ENCODE data around the gene OR5K1.

Gene OR5K1

GRCh38 chr3:98513091-98513511 lies 50.1 kb downstream of the OR5K1 start:
- 96% methylated on average over 4 of the region's 4 CpGs for whole genome bisulfite sequencing (ENCODE audit: insufficient coverage)
- Histone ChIP-seq H3K27ac (ENCODE audit: insufficient read depth in 1 of 2, low read depth in 1 of 2, low read length in 2 of 2, poor library complexity in 1 of 2, severe bottlenecking in 2 of 2) (no peak overlapping the region), H3K4me3 (ENCODE audit: control insufficient read depth in 1 of 7, extremely low read depth in 1 of 7, insufficient read depth in 4 of 7, low read depth in 2 of 7, low read length in 6 of 7) (no peak overlapping the region), H3K9me3 (ENCODE audit: control extremely low read depth in 1 of 5, control insufficient read depth in 4 of 5, insufficient read depth in 2 of 5, low read depth in 1 of 5, low read length in 4 of 5) (no peaks in the 10 kb centered on the region), H3K27me3 (replicated peaks in 2 of 5; ENCODE audit: control insufficient read depth in 4 of 5, insufficient read depth in 5 of 5, low read length in 4 of 5) (no peaks in the 10 kb centered on the region), H3K36me3 (ENCODE audit: control insufficient read depth in 4 of 4, insufficient read depth in 4 of 4, low read length in 3 of 4) (peaks cover 8 to 31% (median 22%) of the 10 kb centered on the region in 4 experiments), H3K4me1 (ENCODE audit: control extremely low read depth in 1 of 4, control insufficient read depth in 4 of 4, insufficient read depth in 4 of 4, low read length in 3 of 4) (no peaks in the 10 kb centered on the region)
- ChIA-PET POLR2A (interaction anchor here (0.5 kb wide), 1 partner anchor 23 kb away, joined by 3 read pairs; no protein-coding TSS in a partner anchor), CTCF (no interaction called here)
- DNase-seq, result peak in 2 of 3 donors; percentile 7 to 9

DNA sequence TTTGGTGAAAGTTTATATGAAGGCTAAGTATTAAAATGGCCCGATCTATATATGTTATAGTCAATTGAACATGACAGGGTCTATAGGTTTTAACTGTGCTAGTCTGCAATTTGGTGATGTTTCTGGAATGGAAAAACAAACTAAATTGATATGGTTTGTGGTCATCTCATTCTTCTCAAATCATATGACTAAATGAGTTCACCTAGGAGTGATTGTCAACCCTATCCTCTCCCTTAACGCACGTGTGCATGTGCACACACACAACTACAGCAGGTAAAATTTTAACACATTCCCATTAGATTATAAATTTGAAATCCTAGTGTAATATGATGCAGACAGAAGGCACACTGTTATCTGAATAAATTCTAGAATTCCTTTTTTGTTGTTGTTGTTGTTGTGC lies 50.7 kb downstream of the OR5K1 start:
- Histone ChIP-seq H3K27ac (ENCODE audit: insufficient read depth in 1 of 2, low read depth in 1 of 2, low read length in 2 of 2, poor library complexity in 1 of 2, severe bottlenecking in 2 of 2) (no peak overlapping the region), H3K4me3 (ENCODE audit: control insufficient read depth in 1 of 7, extremely low read depth in 1 of 7, insufficient read depth in 4 of 7, low read depth in 2 of 7, low read length in 6 of 7) (no peak overlapping the region), H3K9me3 (ENCODE audit: control extremely low read depth in 1 of 5, control insufficient read depth in 4 of 5, insufficient read depth in 2 of 5, low read depth in 1 of 5, low read length in 4 of 5) (no peaks in the 10 kb centered on the region), H3K27me3 (replicated peaks in 2 of 5; ENCODE audit: control insufficient read depth in 4 of 5, insufficient read depth in 5 of 5, low read length in 4 of 5) (no peaks in the 10 kb centered on the region), H3K4me1 (ENCODE audit: control extremely low read depth in 1 of 4, control insufficient read depth in 4 of 4, insufficient read depth in 4 of 4, low read length in 3 of 4) (no peaks in the 10 kb centered on the region), H3K36me3 (ENCODE audit: control insufficient read depth in 4 of 4, insufficient read depth in 4 of 4, low read length in 3 of 4) (peaks cover 9 to 37% (median 25%) of the 10 kb centered on the region in 4 experiments)
- DNase-seq, result no peak
- WGBS (ENCODE audit: insufficient coverage), result 91% methylated on average over 1 of the region's 3 CpGs
- ChIA-PET POLR2A (interaction anchor here (0.5 kb wide), 1 partner anchor 24 kb away, joined by 3 read pairs; no protein-coding TSS in a partner anchor), CTCF (no interaction called here)

DNA sequence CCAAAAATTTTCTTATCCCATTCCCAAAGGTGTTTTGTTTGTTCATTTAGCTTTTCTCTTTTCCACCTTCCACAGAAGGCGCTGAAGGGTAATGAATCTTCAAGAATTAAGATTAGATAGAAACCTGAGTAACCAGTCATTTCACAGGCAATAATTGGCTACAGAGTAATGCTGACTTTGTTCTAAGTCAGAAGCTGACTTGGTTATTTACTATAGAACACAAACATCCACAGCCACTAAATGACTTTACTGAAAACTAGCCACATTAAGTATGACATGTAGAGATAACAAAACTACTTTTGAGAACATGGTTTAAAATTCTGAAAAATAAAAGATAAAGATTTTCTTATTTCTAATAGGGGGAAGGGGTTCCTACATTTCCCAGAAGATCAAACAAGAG lies 51.9 kb downstream of the OR5K1 start:
- Histone ChIP-seq H3K4me1 (ENCODE audit: control extremely low read depth in 1 of 4, control insufficient read depth in 4 of 4, insufficient read depth in 4 of 4, low read length in 3 of 4) (peaks cover 0 to 3% (median 0%) of the 10 kb centered on the region in 4 experiments), H3K9me3 (ENCODE audit: control extremely low read depth in 1 of 5, control insufficient read depth in 4 of 5, insufficient read depth in 2 of 5, low read depth in 1 of 5, low read length in 4 of 5) (no peaks in the 10 kb centered on the region), H3K27me3 (replicated peaks in 2 of 5; ENCODE audit: control insufficient read depth in 4 of 5, insufficient read depth in 5 of 5, low read length in 4 of 5) (no peaks in the 10 kb centered on the region), H3K4me3 (ENCODE audit: control insufficient read depth in 1 of 7, extremely low read depth in 1 of 7, insufficient read depth in 4 of 7, low read depth in 2 of 7, low read length in 6 of 7) (no peak overlapping the region), H3K27ac (ENCODE audit: insufficient read depth in 1 of 2, low read depth in 1 of 2, low read length in 2 of 2, poor library complexity in 1 of 2, severe bottlenecking in 2 of 2) (no peak overlapping the region), H3K36me3 (ENCODE audit: control insufficient read depth in 4 of 4, insufficient read depth in 4 of 4, low read length in 3 of 4) (peaks cover 13 to 49% (median 33%) of the 10 kb centered on the region in 4 experiments)
- DNase-seq, result no peak
- POLR2A ChIA-PET, result no interaction called here
- CTCF ChIA-PET, result no interaction called here
- 100% methylated on average over 1 of the region's 1 CpG for WGBS (ENCODE audit: insufficient coverage)

- Histone ChIP-seq H3K27ac (ENCODE audit: insufficient read depth in 1 of 2, low read depth in 1 of 2, low read length in 2 of 2, poor library complexity in 1 of 2, severe bottlenecking in 2 of 2) (no peak overlapping the region), H3K4me3 (ENCODE audit: control insufficient read depth in 1 of 7, extremely low read depth in 1 of 7, insufficient read depth in 4 of 7, low read depth in 2 of 7, low read length in 6 of 7) (peak overlapping the region in 1 of 7 experiments; percentile 7), H3K9me3 (ENCODE audit: control extremely low read depth in 1 of 5, control insufficient read depth in 4 of 5, insufficient read depth in 2 of 5, low read depth in 1 of 5, low read length in 4 of 5) (no peaks in the 10 kb centered on the region), H3K36me3 (ENCODE audit: control insufficient read depth in 4 of 4, insufficient read depth in 4 of 4, low read length in 3 of 4) (peaks cover 6 to 49% (median 29%) of the 10 kb centered on the region in 4 experiments), H3K27me3 (replicated peaks in 2 of 5; ENCODE audit: control insufficient read depth in 4 of 5, insufficient read depth in 5 of 5, low read length in 4 of 5) (no peaks in the 10 kb centered on the region), H3K4me1 (ENCODE audit: control extremely low read depth in 1 of 4, control insufficient read depth in 4 of 4, insufficient read depth in 4 of 4, low read length in 3 of 4) (peaks cover 5 to 17% (median 11%) of the 10 kb centered on the region in 4 experiments)
- no peak for DNase-seq
- ChIA-PET POLR2A (no interaction called here), CTCF (no interaction called here)
- whole genome bisulfite sequencing (ENCODE audit: insufficient coverage), result 100% methylated on average over 2 of the region's 2 CpGs
Observed at GRCh38 chr3:98518816-98519215, 55.8 kb downstream of the OR5K1 start.

GRCh38 chr3:98519351-98519750 lies 56.4 kb downstream of the OR5K1 start:
- Histone ChIP-seq H3K27me3 (replicated peaks in 2 of 5; ENCODE audit: control insufficient read depth in 4 of 5, insufficient read depth in 5 of 5, low read length in 4 of 5) (no peaks in the 10 kb centered on the region), H3K27ac (ENCODE audit: insufficient read depth in 1 of 2, low read depth in 1 of 2, low read length in 2 of 2, poor library complexity in 1 of 2, severe bottlenecking in 2 of 2) (no peak overlapping the region), H3K9me3 (ENCODE audit: control extremely low read depth in 1 of 5, control insufficient read depth in 4 of 5, insufficient read depth in 2 of 5, low read depth in 1 of 5, low read length in 4 of 5) (no peaks in the 10 kb centered on the region), H3K4me3 (ENCODE audit: control insufficient read depth in 1 of 7, extremely low read depth in 1 of 7, insufficient read depth in 4 of 7, low read depth in 2 of 7, low read length in 6 of 7) (peak overlapping the region in 1 of 7 experiments; percentile 7), H3K36me3 (ENCODE audit: control insufficient read depth in 4 of 4, insufficient read depth in 4 of 4, low read length in 3 of 4) (peaks cover 6 to 49% (median 29%) of the 10 kb centered on the region in 4 experiments), H3K4me1 (ENCODE audit: control extremely low read depth in 1 of 4, control insufficient read depth in 4 of 4, insufficient read depth in 4 of 4, low read length in 3 of 4) (peaks cover 5 to 17% (median 11%) of the 10 kb centered on the region in 4 experiments)
- POLR2A ChIA-PET, result no interaction called here
- 100% methylated on average over 1 of the region's 1 CpG for WGBS (ENCODE audit: insufficient coverage)
- CTCF ChIA-PET, result no interaction called here
- no peak for DNase-seq

DNA sequence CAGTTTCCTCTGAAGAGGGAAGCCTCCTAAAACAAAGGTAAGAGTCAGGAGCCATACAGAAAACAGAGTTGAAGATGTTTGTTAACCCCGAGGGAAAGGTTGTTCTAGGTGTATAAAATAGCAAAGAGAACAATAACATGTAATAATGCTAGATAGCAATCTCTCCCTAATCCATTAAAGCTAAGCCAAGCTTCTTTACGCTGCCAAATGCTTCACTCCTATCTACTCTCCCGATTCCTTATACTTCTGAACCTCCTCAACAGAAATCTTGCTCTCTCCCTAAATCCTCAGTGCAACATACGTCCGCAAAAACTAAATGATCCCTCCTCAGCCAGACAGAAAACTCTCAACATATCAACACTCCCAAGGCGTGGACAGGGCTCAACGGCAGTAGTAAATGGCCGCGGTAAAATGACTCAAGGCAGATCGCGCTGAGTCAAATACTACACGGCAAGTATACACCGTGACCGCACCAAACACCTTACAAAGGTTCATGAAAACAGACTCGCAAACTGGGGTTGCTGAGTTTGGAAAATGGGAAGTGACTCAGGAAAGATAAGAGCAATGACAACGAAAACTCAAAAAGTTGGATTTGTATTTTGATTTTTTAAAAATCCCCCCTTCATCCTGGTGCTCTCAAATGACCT lies 59.0 kb downstream of the OR5K1 start:
- ChIA-PET POLR2A (interaction anchor here (0.7 to 1.6 kb wide), 2 partner anchors 71 to 725 kb away, joined by 3 to 8 read pairs; partner anchors contain the start of gene CPOX), CTCF (no interaction called here)
- no peaks in the 10 kb centered on the region for H3K27me3 ChIP-seq (replicated peaks in 2 of 5; ENCODE audit: control insufficient read depth in 4 of 5, insufficient read depth in 5 of 5, low read length in 4 of 5)
- peaks cover 0 to 27% (median 18%) of the 10 kb centered on the region in 4 experiments for H3K36me3 ChIP-seq (ENCODE audit: control insufficient read depth in 4 of 4, insufficient read depth in 4 of 4, low read length in 3 of 4)
- peak; percentile 36 to 76 (median 65) for DNase-seq
- peak overlapping the region; percentile 68 to 99 (median 90) for H3K4me3 ChIP-seq (ENCODE audit: control insufficient read depth in 1 of 7, extremely low read depth in 1 of 7, insufficient read depth in 4 of 7, low read depth in 2 of 7, low read length in 6 of 7)
- WGBS (ENCODE audit: insufficient coverage), result 0% methylated on average over 4 of the region's 16 CpGs
- H3K27ac ChIP-seq (ENCODE audit: insufficient read depth in 1 of 2, low read depth in 1 of 2, low read length in 2 of 2, poor library complexity in 1 of 2, severe bottlenecking in 2 of 2), result peak overlapping the region; percentile 94 to 95
- peaks cover 5 to 21% (median 11%) of the 10 kb centered on the region in 4 experiments for H3K4me1 ChIP-seq (ENCODE audit: control extremely low read depth in 1 of 4, control insufficient read depth in 4 of 4, insufficient read depth in 4 of 4, low read length in 3 of 4)
- H3K9me3 ChIP-seq (ENCODE audit: control extremely low read depth in 1 of 5, control insufficient read depth in 4 of 5, insufficient read depth in 2 of 5, low read depth in 1 of 5, low read length in 4 of 5), result no peaks in the 10 kb centered on the region
